Heart left ventricle (tissue), 13 donors: ENCODE measurements around the gene SIAE.

Source experiments
- POLR2A ChIP-seq, 2 donors: fragments of 450-650 bp; IDR thresholded peaks; one replicate each; pipeline ENCODE4 v1.6.1; 2017; ENCODE audit warnings: antibody characterized with exemption in 2 of 2, mild to moderate bottlenecking in 2 of 2, moderate library complexity in 2 of 2
- TF ChIP-seq, protein P1 (sequence below), 12 donors: fragments of 200-600 bp; sonication (generic) in 4 of 12; IDR thresholded peaks; one replicate each; pipeline versions ENCODE4 v1.5.0 to v1.8.0; 2018 to 2022; ENCODE audit warnings: antibody characterized with exemption in 12 of 12, mild to moderate bottlenecking in 5 of 12
- donor health status: ischemic (EF 13 %, LVEDD 7.1; RV severe dilation, severe dysfunction).
- donor health status: DM: no; HTN: yes; CAD: no.
- donor health status: DM: no; HTN: no; CAD: no.
- donor health status: ischemic (EF 25% LVEDD 6.9; RV normal size, moderate dysfunction).
- donor health status: ischemic (EF 25% LVEDD 5.7; RV mildly dilated, moderate dysfunction).
- donor health status: ischemic (EF 35%, LVEDD 5.7; RV mildly dilated, moderate dysfunction).
- donor health status: nonischemic (EF 11% LVEDD 7.7; RV severe dilation, severe dysfunction).
- donor health status: DM: yes; HTN: yes; CAD: no.
- donor health status: PGD.
- donor health status: ischemic (EF 29% LVEDD 5.4; RV normal size, mild dysfunction).
- donor health status: nonischemic (EF 23%, LVEDD 6.1; RV moderate dilation, normal function).

DNA sequence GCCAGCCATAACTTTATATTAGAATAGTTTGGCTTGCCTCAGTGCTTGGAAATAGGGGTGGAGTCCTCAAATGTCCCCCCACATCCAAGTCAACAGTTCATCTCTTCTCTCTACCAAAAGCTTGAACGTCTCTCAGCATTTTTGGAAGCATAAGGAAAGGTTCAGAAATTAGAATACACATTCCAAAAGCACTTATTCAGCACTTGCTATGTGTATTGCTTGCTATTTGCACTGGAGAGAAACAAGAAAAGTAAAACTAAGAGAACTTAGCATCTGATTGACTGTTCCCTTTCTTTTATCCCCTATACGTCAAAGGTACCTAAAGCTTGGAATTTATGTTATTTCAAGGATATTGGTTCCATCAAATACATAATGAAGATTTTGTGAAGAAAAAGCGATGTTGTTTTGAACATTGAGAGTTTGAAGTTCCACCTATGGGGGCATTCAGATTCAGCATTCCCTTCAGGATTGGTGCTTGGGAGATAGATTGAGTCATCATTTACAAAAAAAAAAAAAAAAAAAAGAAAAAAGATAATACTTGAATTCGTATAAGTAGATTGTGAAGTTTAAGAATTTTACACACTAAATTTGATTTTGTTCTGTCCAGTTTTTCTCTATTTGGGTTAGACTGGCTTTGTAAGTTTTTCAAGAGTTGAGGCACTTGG, 49.5 kb downstream of the SIAE start:
- TF ChIP-seq, protein P1, sequence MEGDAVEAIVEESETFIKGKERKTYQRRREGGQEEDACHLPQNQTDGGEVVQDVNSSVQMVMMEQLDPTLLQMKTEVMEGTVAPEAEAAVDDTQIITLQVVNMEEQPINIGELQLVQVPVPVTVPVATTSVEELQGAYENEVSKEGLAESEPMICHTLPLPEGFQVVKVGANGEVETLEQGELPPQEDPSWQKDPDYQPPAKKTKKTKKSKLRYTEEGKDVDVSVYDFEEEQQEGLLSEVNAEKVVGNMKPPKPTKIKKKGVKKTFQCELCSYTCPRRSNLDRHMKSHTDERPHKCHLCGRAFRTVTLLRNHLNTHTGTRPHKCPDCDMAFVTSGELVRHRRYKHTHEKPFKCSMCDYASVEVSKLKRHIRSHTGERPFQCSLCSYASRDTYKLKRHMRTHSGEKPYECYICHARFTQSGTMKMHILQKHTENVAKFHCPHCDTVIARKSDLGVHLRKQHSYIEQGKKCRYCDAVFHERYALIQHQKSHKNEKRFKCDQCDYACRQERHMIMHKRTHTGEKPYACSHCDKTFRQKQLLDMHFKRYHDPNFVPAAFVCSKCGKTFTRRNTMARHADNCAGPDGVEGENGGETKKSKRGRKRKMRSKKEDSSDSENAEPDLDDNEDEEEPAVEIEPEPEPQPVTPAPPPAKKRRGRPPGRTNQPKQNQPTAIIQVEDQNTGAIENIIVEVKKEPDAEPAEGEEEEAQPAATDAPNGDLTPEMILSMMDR (IDR thresholded peaks at IDR 0.05), result no peak
- no peak for TF ChIP-seq POLR2A (IDR thresholded peaks at IDR 0.05)
